ENCODE results near the gene ALAS2.
A peak's percentile ranks its signal among the peaks of the same experiment; 100 is the strongest.
"Not testable (repeated sequence)": the region's sequence is repeated elsewhere in the genome, so short reads cannot be mapped to it uniquely, and the experiment has no call there.

ALAS2 gene

GRCh38 chrX:55005256-55005655, 25.5 kb downstream of the ALAS2 start:
- DNase-seq (ENCODE audit: low read depth): no peak

GRCh38 chrX:55004231-55004630, 26.5 kb downstream of the ALAS2 start:
- DNase-seq (ENCODE audit: low read depth): no peak

- DNase-seq (ENCODE audit: low read depth): peak; percentile 85
Observed at GRCh38 chrX:54999717-55000598, 30.8 kb downstream of the ALAS2 start, which contains the start of gene APEX2. TSS of gene APEX2 (plus strand) at chrX:55000363. CDS start at chrX:55000423, 60 bp downstream.

GRCh38 chrX:54995621-54996020, 35.2 kb downstream of the ALAS2 start:
- DNase-seq (ENCODE audit: low read depth): no peak

GRCh38 chrX:54994668-54995351, 36.0 kb downstream of the ALAS2 start:
- DNase-seq (ENCODE audit: low read depth): no peak

GRCh38 chrX:54994099-54994498, 36.7 kb downstream of the ALAS2 start, which contains the start of gene PFKFB1:
TSS of gene PFKFB1 (minus strand) at chrX:54994188. CDS start at chrX:54994007, 181 bp downstream.
- DNase-seq (ENCODE audit: low read depth): no peak

- no peak for DNase-seq (ENCODE audit: low read depth)
Observed at GRCh38 chrX:54992911-54993622, 37.7 kb downstream of the ALAS2 start.

- no peak for DNase-seq (ENCODE audit: low read depth)
Observed at GRCh38 chrX:54991706-54992105, 39.1 kb downstream of the ALAS2 start.

- not testable (repeated sequence) for DNase-seq (ENCODE audit: low read depth)
Observed at GRCh38 chrX:54983306-54983705, 47.5 kb downstream of the ALAS2 start.

GRCh38 chrX:54980334-54980733, 50.4 kb downstream of the ALAS2 start:
- DNase-seq (ENCODE audit: low read depth): no peak

- no peak for DNase-seq (ENCODE audit: low read depth)
Observed at GRCh38 chrX:54979432-54979831, 51.3 kb downstream of the ALAS2 start.

- no peak for DNase-seq (ENCODE audit: low read depth)
Observed at GRCh38 chrX:54978448-54978847, 52.3 kb downstream of the ALAS2 start.

GRCh38 chrX:54977387-54977786, 53.4 kb downstream of the ALAS2 start:
- DNase-seq (ENCODE audit: low read depth): no peak

GRCh38 chrX:54964766-54965497, 65.8 kb downstream of the ALAS2 start:
- no peak for DNase-seq (ENCODE audit: low read depth)

GRCh38 chrX:54961750-54962149, 69.0 kb downstream of the ALAS2 start:
- no peak for DNase-seq (ENCODE audit: low read depth)

Measured in fibroblast of the conjunctiva (primary cell).